Measurements from ENCODE around the gene SCGB1D2. TPM values are rescaled to one million over a fixed set of nuclear protein-coding genes. Genes with fewer than 3 reads are reported as not detected.

Gene SCGB1D2
- total RNA-seq, 2 donors from 2014 or later, result not detected

DNA sequence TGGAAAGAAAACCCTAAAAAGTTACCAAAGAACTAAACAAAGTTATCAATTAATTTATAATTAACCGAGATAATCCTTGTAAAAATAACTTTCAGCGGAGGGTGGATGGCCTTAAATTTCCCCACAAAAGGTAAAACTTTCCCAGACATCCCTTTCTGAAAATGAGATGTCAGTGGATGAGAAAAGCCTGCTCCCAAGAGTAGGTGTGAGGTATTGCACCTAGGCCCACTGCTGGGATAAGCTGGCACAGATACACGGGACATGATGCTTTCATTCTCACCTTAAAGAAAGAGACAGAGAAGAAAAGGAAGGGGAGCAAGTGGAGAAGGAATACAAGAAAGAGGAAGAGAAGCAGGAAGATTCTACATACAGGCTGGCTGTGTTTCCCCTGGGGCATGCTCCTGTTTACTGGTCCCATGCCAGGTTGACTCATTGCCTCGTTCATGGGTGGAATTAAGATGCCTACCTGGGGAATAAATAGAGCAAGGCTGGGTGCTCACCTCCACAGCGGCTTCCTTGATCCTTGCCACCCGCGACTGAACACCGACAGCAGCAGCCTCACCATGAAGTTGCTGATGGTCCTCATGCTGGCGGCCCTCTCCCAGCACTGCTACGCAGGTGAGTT, 27.7 kb downstream of the SCGB1D2 start, which contains the start of gene SCGB2A2:
Gene SCGB2A2, plus strand, starts transcription at position 505 of the 625 bp plus-strand sequence. Its CDS starts 59 bp downstream, at position 564.
- peaks cover 63% of the 10 kb centered on the region for H3K27me3 Mint-ChIP-seq
- peaks cover 4% of the 10 kb centered on the region for H3K36me3 Mint-ChIP-seq (ENCODE audit: low read depth)
- H3K27ac Mint-ChIP-seq, result no peak within 1 kb of the TSS

DNA sequence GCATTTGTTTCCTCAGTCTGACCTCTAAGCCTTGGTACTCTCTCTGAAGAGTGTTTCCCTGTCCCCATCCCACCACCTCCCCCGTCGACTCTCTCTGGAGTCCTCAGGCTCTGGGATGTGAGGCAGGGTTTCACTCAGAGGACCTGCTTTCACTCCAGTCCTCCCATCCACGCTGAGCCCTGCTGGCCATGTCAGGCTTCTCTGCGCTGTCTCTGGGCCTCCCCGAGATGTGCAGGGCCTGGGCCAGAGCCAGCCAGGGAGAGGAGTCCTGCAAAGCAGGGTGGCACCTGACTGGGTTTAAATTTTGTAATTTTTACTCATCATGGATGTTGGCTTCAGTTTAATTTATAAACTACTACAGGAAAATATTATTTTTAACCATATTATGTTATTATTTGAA, 31.2 kb downstream of the SCGB1D2 start:
- ATAC-seq (no peak), DNase-seq (no peak)
- peaks cover 4% of the 10 kb centered on the region for H3K36me3 Mint-ChIP-seq (ENCODE audit: low read depth)
- no peak overlapping the region for H3K4me3 Mint-ChIP-seq
- H3K27ac Mint-ChIP-seq, result no peak overlapping the region
- peaks cover 44% of the 10 kb centered on the region for H3K27me3 Mint-ChIP-seq
- H3K9me3 ChIP-seq (ENCODE audit: control insufficient read depth, low read length, poor library complexity, severe bottlenecking), result no peaks in the 10 kb centered on the region
- H3K4me1 Mint-ChIP-seq, result peaks cover 2% of the 10 kb centered on the region

More for the DNA sequence above, 27.7 kb downstream of the SCGB1D2 start, which contains the start of gene SCGB2A2:
- ATAC-seq (no peak), DNase-seq (no peak)
- H3K9me3 ChIP-seq (ENCODE audit: control insufficient read depth, low read length, poor library complexity, severe bottlenecking), result no peaks in the 10 kb centered on the region
- Mint-ChIP-seq H3K4me3 (no peak within 1 kb of the TSS), H3K4me1 (peaks cover 2% of the 10 kb centered on the region)

DNA sequence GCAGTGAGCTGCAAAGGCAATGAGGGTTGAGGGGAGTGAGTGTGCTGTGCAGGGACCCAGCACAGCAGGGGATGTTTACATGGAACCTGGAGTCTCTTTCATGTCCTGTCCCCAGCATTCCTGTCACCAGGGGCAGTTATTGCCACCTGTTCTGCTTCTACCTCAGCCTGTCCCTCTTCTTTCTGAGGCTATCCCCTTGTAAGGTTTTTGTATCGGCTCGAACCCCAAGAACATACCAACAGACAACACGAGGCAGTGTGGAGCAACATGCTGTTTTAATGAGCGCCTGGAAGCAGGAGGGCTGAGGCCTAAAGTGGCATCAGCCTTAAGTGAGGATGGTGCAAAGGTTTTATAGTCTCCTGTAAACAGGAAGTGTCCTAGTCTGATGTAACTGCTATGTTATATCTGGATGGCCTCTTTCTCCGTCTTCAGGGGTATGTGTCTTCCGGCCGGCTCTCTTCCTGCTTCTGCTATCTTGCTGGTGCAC, 31.8 kb downstream of the SCGB1D2 start:
- peaks cover 2% of the 10 kb centered on the region for H3K36me3 Mint-ChIP-seq (ENCODE audit: low read depth)
- H3K27me3 Mint-ChIP-seq, result peaks cover 39% of the 10 kb centered on the region
- H3K4me3 Mint-ChIP-seq, result peak overlapping the region; percentile 31
- H3K4me1 Mint-ChIP-seq, result peaks cover 2% of the 10 kb centered on the region
- H3K9me3 ChIP-seq (ENCODE audit: control insufficient read depth, low read length, poor library complexity, severe bottlenecking), result no peaks in the 10 kb centered on the region
- H3K27ac Mint-ChIP-seq, result no peak overlapping the region
- ATAC-seq (no peak), DNase-seq (no peak)

DNA sequence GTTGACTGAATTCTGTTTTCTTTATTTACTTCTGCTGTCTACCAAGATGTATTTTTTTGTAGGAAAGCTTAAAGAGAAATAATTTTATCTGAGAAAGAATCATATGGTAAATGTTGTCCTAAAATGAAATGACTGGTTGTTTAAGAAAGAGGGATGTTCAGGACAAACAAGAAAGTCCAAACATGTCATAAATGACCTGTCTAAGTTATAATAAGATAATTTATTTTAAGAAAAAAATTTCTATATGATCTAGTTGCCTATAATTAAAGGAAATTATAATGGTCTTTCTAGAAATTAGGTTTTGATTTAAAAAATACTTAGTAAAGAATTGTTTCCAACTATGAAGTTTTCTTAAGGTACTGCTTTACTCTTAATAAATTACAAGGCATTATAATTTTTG, 38.4 kb downstream of the SCGB1D2 start:
- Mint-ChIP-seq H3K4me3 (no peak overlapping the region), H3K27me3 (peaks cover 15% of the 10 kb centered on the region), H3K4me1 (peaks cover 2% of the 10 kb centered on the region), H3K36me3 (ENCODE audit: low read depth) (peaks cover 4% of the 10 kb centered on the region), H3K27ac (no peak overlapping the region)
- no peak for DNase-seq
- no peaks in the 10 kb centered on the region for H3K9me3 ChIP-seq (ENCODE audit: control insufficient read depth, low read length, poor library complexity, severe bottlenecking)
- ATAC-seq, result no peak

Other genes starting within 250 kb of the SCGB1D2 start
- 10 to 100 TPM; 15.9 to 22.3 TPM for gene INCENP, start 118.2 kb upstream of the SCGB1D2 start, total RNA-seq
- not detected for gene SCGB1D1, start 52.0 kb upstream of the SCGB1D2 start, total RNA-seq
- not detected for gene SCGB2A1, start 33.6 kb upstream of the SCGB1D2 start, total RNA-seq
- gene SCGB2A2, start 27.9 kb downstream of the SCGB1D2 start, total RNA-seq, result not detected
- gene SCGB1D4, start 56.8 kb downstream of the SCGB1D2 start, total RNA-seq, result not detected
- gene ASRGL1, start 95.2 kb downstream of the SCGB1D2 start, total RNA-seq, result under 1 TPM; 0.75 to 0.89 TPM
- gene SCGB1A1, start 176.8 kb downstream of the SCGB1D2 start, total RNA-seq, result not detected